ENCODE data around the gene ITGAE.
"Not testable (repeated sequence)": the region's sequence is repeated elsewhere in the genome, so short reads cannot be mapped to it uniquely, and the experiment has no call there.

ITGAE gene

DNA sequence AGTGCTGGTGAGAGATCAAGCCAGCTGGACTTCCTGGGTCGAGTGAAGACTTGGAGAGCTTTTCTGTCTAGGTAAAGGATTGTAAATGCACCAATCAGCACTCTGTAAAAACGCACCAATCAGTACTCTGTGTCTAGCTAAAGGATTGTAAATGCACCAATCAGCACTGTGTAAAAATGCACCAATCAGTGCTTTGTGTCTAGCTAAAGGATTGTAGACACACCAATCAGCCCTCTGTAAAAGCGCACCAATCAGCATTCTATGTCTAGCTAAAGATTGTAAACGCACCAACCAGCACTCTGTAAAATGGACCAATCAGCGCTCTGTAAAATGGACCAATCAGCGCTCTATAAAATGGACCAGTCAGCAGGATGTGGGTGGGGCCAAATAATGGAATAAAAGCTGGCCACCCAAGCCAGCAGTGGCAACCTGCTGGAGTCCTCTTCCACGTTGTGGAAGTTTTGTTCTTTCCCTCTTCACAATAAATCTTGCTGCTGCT lies 98.9 kb downstream of the ITGAE start:
- H2BK5ac ChIP-seq (ENCODE audit: low read depth, low read length, poor library complexity, severe bottlenecking); H3K4ac ChIP-seq (ENCODE audit: low read depth in 1 of 2, low read length in 2 of 2); H3K9me3 ChIP-seq (ENCODE audit: control insufficient read depth, low read length); H2BK12ac ChIP-seq (ENCODE audit: low read length in 2 of 2); H3K14ac ChIP-seq (ENCODE audit: low read length in 2 of 2); H4K91ac ChIP-seq (ENCODE audit: low read length); DNase-seq; H2AK5ac ChIP-seq (ENCODE audit: low read length, severe bottlenecking); H3K23ac ChIP-seq (ENCODE audit: low read length in 2 of 2); H3K79me1 ChIP-seq (replicated peaks; ENCODE audit: low read length, poor library complexity, severe bottlenecking); H3K9ac ChIP-seq (ENCODE audit: low read length); H3K27ac ChIP-seq (ENCODE audit: low read length, poor library complexity, severe bottlenecking); H3K18ac ChIP-seq (ENCODE audit: low read depth in 1 of 2, low read length in 2 of 2); H3K4me1 ChIP-seq (ENCODE audit: control insufficient read depth, insufficient read depth, low read depth, low read length); H3K4me2 ChIP-seq (ENCODE audit: low read length, poor library complexity, severe bottlenecking); H3K36me3 ChIP-seq (ENCODE audit: control insufficient read depth in 1 of 2, insufficient read depth in 2 of 2, low read depth in 1 of 2, low read length in 2 of 2); H2BK120ac ChIP-seq (ENCODE audit: low read depth, low read length); H3K4me3 ChIP-seq (ENCODE audit: insufficient read depth in 1 of 2, low read depth in 1 of 2, low read length in 2 of 2); H2BK15ac ChIP-seq (ENCODE audit: low read depth, poor library complexity, severe bottlenecking); H4K8ac ChIP-seq (ENCODE audit: low read length); H2AFZ ChIP-seq (ENCODE audit: low read depth, low read length): not testable (repeated sequence)
- WGBS: 80% methylated on average over 7 of the region's 7 CpGs
- H3K27me3 ChIP-seq (ENCODE audit: control insufficient read depth in 1 of 2, insufficient read depth in 1 of 2, low read length in 2 of 2): peaks cover 15 to 16% of the 10 kb centered on the region in 2 experiments

DNA sequence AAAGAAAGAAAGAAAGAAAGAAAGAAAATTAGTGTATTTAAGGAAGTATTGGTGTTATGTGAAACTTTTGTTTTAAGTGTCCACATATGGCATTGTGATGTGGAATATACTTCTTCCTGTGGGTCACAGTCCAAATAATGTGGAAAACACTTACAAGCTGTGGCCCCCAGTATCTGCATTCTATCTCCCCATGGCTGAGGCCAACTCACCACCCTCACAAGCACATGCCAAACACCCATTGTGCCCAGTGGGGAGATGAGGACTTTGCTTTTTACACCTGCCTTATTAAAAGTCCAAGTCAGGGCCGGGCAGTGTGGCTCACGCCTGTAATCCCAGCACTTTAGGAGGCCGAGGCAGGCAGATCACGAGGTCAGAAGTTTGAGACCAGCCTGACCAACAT lies 101.0 kb downstream of the ITGAE start:
- Histone ChIP-seq H3K23ac (ENCODE audit: low read length in 2 of 2) (no peak overlapping the region), H3K36me3 (ENCODE audit: control insufficient read depth in 1 of 2, insufficient read depth in 2 of 2, low read depth in 1 of 2, low read length in 2 of 2) (no peaks in the 10 kb centered on the region), H2BK5ac (ENCODE audit: low read depth, low read length, poor library complexity, severe bottlenecking) (no peak overlapping the region), H4K91ac (ENCODE audit: low read length) (no peak overlapping the region), H3K27ac (ENCODE audit: low read length, poor library complexity, severe bottlenecking) (no peak overlapping the region), H4K8ac (ENCODE audit: low read length) (no peak overlapping the region), H2AK5ac (ENCODE audit: low read length, severe bottlenecking) (no peak overlapping the region), H3K4me2 (ENCODE audit: low read length, poor library complexity, severe bottlenecking) (no peak overlapping the region), H2BK12ac (ENCODE audit: low read length in 2 of 2) (no peak overlapping the region), H2BK120ac (ENCODE audit: low read depth, low read length) (no peak overlapping the region), H3K18ac (ENCODE audit: low read depth in 1 of 2, low read length in 2 of 2) (no peak overlapping the region), H3K4me3 (ENCODE audit: insufficient read depth in 1 of 2, low read depth in 1 of 2, low read length in 2 of 2) (no peak overlapping the region), H3K79me1 (replicated peaks; ENCODE audit: low read length, poor library complexity, severe bottlenecking) (no peaks in the 10 kb centered on the region), H2AFZ (ENCODE audit: low read depth, low read length) (no peak overlapping the region), H3K14ac (ENCODE audit: low read length in 2 of 2) (no peak overlapping the region), H3K27me3 (ENCODE audit: control insufficient read depth in 1 of 2, insufficient read depth in 1 of 2, low read length in 2 of 2) (peaks cover 29 to 36% of the 10 kb centered on the region in 2 experiments), H2BK15ac (ENCODE audit: low read depth, poor library complexity, severe bottlenecking) (no peak overlapping the region), H3K4ac (ENCODE audit: low read depth in 1 of 2, low read length in 2 of 2) (no peak overlapping the region), H3K4me1 (ENCODE audit: control insufficient read depth, insufficient read depth, low read depth, low read length) (peaks cover 12% of the 10 kb centered on the region), H3K9me3 (ENCODE audit: control insufficient read depth, low read length) (peaks cover 6% of the 10 kb centered on the region), H3K9ac (ENCODE audit: low read length) (no peak overlapping the region)
- no peak for DNase-seq
- WGBS: 86% methylated on average over 4 of the region's 4 CpGs

GRCh38 chr17:3698139-3698538 lies 102.8 kb downstream of the ITGAE start:
- Histone ChIP-seq H3K18ac (ENCODE audit: low read depth in 1 of 2, low read length in 2 of 2) (no peak overlapping the region), H3K4ac (ENCODE audit: low read depth in 1 of 2, low read length in 2 of 2) (no peak overlapping the region), H2BK12ac (ENCODE audit: low read length in 2 of 2) (no peak overlapping the region), H3K4me2 (ENCODE audit: low read length, poor library complexity, severe bottlenecking) (no peak overlapping the region), H3K79me1 (replicated peaks; ENCODE audit: low read length, poor library complexity, severe bottlenecking) (no peaks in the 10 kb centered on the region), H3K9me3 (ENCODE audit: control insufficient read depth, low read length) (peaks cover 6% of the 10 kb centered on the region), H3K27me3 (ENCODE audit: control insufficient read depth in 1 of 2, insufficient read depth in 1 of 2, low read length in 2 of 2) (peaks cover 36 to 47% of the 10 kb centered on the region in 2 experiments), H3K9ac (ENCODE audit: low read length) (no peak overlapping the region), H4K91ac (ENCODE audit: low read length) (no peak overlapping the region), H2BK15ac (ENCODE audit: low read depth, poor library complexity, severe bottlenecking) (no peak overlapping the region), H3K27ac (ENCODE audit: low read length, poor library complexity, severe bottlenecking) (no peak overlapping the region), H2BK5ac (ENCODE audit: low read depth, low read length, poor library complexity, severe bottlenecking) (no peak overlapping the region), H3K4me1 (ENCODE audit: control insufficient read depth, insufficient read depth, low read depth, low read length) (peaks cover 15% of the 10 kb centered on the region), H3K23ac (ENCODE audit: low read length in 2 of 2) (no peak overlapping the region), H4K8ac (ENCODE audit: low read length) (no peak overlapping the region), H2AFZ (ENCODE audit: low read depth, low read length) (no peak overlapping the region), H2BK120ac (ENCODE audit: low read depth, low read length) (no peak overlapping the region), H2AK5ac (ENCODE audit: low read length, severe bottlenecking) (no peak overlapping the region), H3K14ac (ENCODE audit: low read length in 2 of 2) (no peak overlapping the region), H3K36me3 (ENCODE audit: control insufficient read depth in 1 of 2, insufficient read depth in 2 of 2, low read depth in 1 of 2, low read length in 2 of 2) (no peaks in the 10 kb centered on the region), H3K4me3 (ENCODE audit: insufficient read depth in 1 of 2, low read depth in 1 of 2, low read length in 2 of 2) (no peak overlapping the region)
- 83% methylated on average over 1 of the region's 4 CpGs for WGBS
- no peak for DNase-seq

- no peak overlapping the region for H3K4me2 ChIP-seq (ENCODE audit: low read length, poor library complexity, severe bottlenecking)
- H2BK15ac ChIP-seq (ENCODE audit: low read depth, poor library complexity, severe bottlenecking): no peak overlapping the region
- H3K9ac ChIP-seq (ENCODE audit: low read length): no peak overlapping the region
- no peaks in the 10 kb centered on the region for H3K79me1 ChIP-seq (replicated peaks; ENCODE audit: low read length, poor library complexity, severe bottlenecking)
- no peak overlapping the region for H3K4me3 ChIP-seq (ENCODE audit: insufficient read depth in 1 of 2, low read depth in 1 of 2, low read length in 2 of 2)
- no peak overlapping the region for H3K23ac ChIP-seq (ENCODE audit: low read length in 2 of 2)
- no peak overlapping the region for H2BK120ac ChIP-seq (ENCODE audit: low read depth, low read length)
- H3K27ac ChIP-seq (ENCODE audit: low read length, poor library complexity, severe bottlenecking): no peak overlapping the region
- H4K91ac ChIP-seq (ENCODE audit: low read length): no peak overlapping the region
- H3K4me1 ChIP-seq (ENCODE audit: control insufficient read depth, insufficient read depth, low read depth, low read length): peaks cover 15% of the 10 kb centered on the region
- no peak overlapping the region for H3K18ac ChIP-seq (ENCODE audit: low read depth in 1 of 2, low read length in 2 of 2)
- H2BK12ac ChIP-seq (ENCODE audit: low read length in 2 of 2): no peak overlapping the region
- H3K36me3 ChIP-seq (ENCODE audit: control insufficient read depth in 1 of 2, insufficient read depth in 2 of 2, low read depth in 1 of 2, low read length in 2 of 2): no peaks in the 10 kb centered on the region
- H3K27me3 ChIP-seq (ENCODE audit: control insufficient read depth in 1 of 2, insufficient read depth in 1 of 2, low read length in 2 of 2): peaks cover 39 to 47% of the 10 kb centered on the region in 2 experiments
- peaks cover 6% of the 10 kb centered on the region for H3K9me3 ChIP-seq (ENCODE audit: control insufficient read depth, low read length)
- no peak overlapping the region for H2AK5ac ChIP-seq (ENCODE audit: low read length, severe bottlenecking)
- H3K14ac ChIP-seq (ENCODE audit: low read length in 2 of 2): no peak overlapping the region
- H2BK5ac ChIP-seq (ENCODE audit: low read depth, low read length, poor library complexity, severe bottlenecking): no peak overlapping the region
- no peak overlapping the region for H4K8ac ChIP-seq (ENCODE audit: low read length)
- H3K4ac ChIP-seq (ENCODE audit: low read depth in 1 of 2, low read length in 2 of 2): no peak overlapping the region
- DNase-seq: no peak
- no peak overlapping the region for H2AFZ ChIP-seq (ENCODE audit: low read depth, low read length)
- 65% methylated on average over 9 of the region's 12 CpGs for WGBS
Measured at GRCh38 chr17:3697103-3697476, 103.9 kb downstream of the ITGAE start.

All from mesenchymal stem cell (in vitro differentiated cells and primary cell).